Fibroblast of lung (primary cell): ENCODE data around the gene CASP1. TPM values are rescaled to one million over a fixed set of nuclear protein-coding genes. Genes with fewer than 3 reads are reported as not detected.
"Not testable (repeated sequence)": the region's sequence is repeated elsewhere in the genome, so short reads cannot be mapped to it uniquely, and the experiment has no call there.

Source experiments
- DNase-seq, 2 donors: peaks; one replicate each; pipeline versions ENCODE4 v3.0.0 to v3.0.0-alpha.2; 2010; ENCODE audit warnings: low read depth in 2 of 2
- H2AFZ ChIP-seq: 2 replicates; pipeline ENCODE4 v1.5.1; 2012; ENCODE audit warnings: low read length, control low read depth, inconsistent platforms
- H3K27ac ChIP-seq: 2 replicates; pipeline ENCODE4 v1.5.1; 2011; ENCODE audit warnings: low read length, control low read depth; ENCODE audit not compliant: insufficient read depth
- H3K27me3 ChIP-seq: 2 replicates; pipeline ENCODE4 v1.5.1; 2011; ENCODE audit warnings: mild to moderate bottlenecking, low read length; ENCODE audit not compliant: control insufficient read depth, insufficient read depth
- H3K36me3 ChIP-seq: 2 replicates; pipeline ENCODE4 v1.5.1; 2011; ENCODE audit warnings: low read length; ENCODE audit not compliant: control insufficient read depth, insufficient read depth
- H3K4me1 ChIP-seq: 2 replicates; pipeline ENCODE4 v1.5.1; 2011; ENCODE audit warnings: low read length; ENCODE audit not compliant: control insufficient read depth, insufficient read depth; ENCODE audit errors: extremely low read depth
- H3K4me2 ChIP-seq: 2 replicates; pipeline ENCODE4 v1.5.1; 2011; ENCODE audit warnings: low read length, control low read depth; ENCODE audit not compliant: insufficient read depth; ENCODE audit errors: extremely low read depth
- H3K4me3 ChIP-seq, 4 experiments: fragments of 200-600 bp in 1 of 4; sonication (generic) in 1 of 4; replicated peaks in 1 of 4; 2 replicates each; pipeline ENCODE4 v1.5.1; 2011 to 2016; ENCODE audit warnings: low read length in 4 of 4, low read depth in 3 of 4, mild to moderate bottlenecking in 3 of 4, control low read depth in 2 of 4, inconsistent platforms in 1 of 4, mixed read lengths in 1 of 4; ENCODE audit not compliant: insufficient read depth in 1 of 4; ENCODE audit errors: control extremely low read depth in 1 of 4
- H3K79me2 ChIP-seq: 2 replicates; pipeline ENCODE4 v1.5.1; 2012; ENCODE audit warnings: mild to moderate bottlenecking, low read length, inconsistent platforms; ENCODE audit not compliant: control insufficient read depth, insufficient read depth
- H3K9ac ChIP-seq: 2 replicates; pipeline ENCODE4 v1.5.1; 2011; ENCODE audit warnings: mild to moderate bottlenecking, low read length, control low read depth; ENCODE audit not compliant: insufficient read depth
- H3K9me3 ChIP-seq: 2 replicates; pipeline ENCODE4 v1.5.1; 2012; ENCODE audit warnings: low read depth, low read length; ENCODE audit not compliant: control insufficient read depth, insufficient read depth
- H4K20me1 ChIP-seq: 2 replicates; pipeline ENCODE4 v1.5.1; 2011; ENCODE audit warnings: low read length; ENCODE audit not compliant: control insufficient read depth, insufficient read depth; ENCODE audit errors: extremely low read depth
- EZH2 ChIP-seq: IDR thresholded peaks from 2 replicates; pipeline ENCODE4 v1.5.1; 2012; ENCODE audit warnings: low read length, control low read depth, mild to moderate bottlenecking; ENCODE audit errors: missing control alignments
- polyA plus RNA-seq, 2 donors: library from polyadenylated mRNA; depleted of rRNA in 1 of 2; stranded (reverse) in 1 of 2; unstranded in 1 of 2; fragments of >200 nt; gene quantifications; 2 replicates each; pipeline ENCODE4 v1.2.1, GENCODE V29; 2011 to 2012; ENCODE audit warnings: missing spikeins in 1 of 2
- total RNA-seq: library from RNA; depleted of rRNA; stranded (reverse); fragments of >200 nt; gene quantifications from 2 replicates; pipeline ENCODE4 v1.2.1, GENCODE V29; 2014
- TF ChIP-seq, protein P1 (sequence below), 2 donors: IDR thresholded peaks in 1 of 2; conservative IDR thresholded peaks in 1 of 2; 1 replicate in 1 of 2; 2 replicates in 1 of 2; pipeline ENCODE4 v1.5.1; 2011 to 2012; ENCODE audit warnings: low read length in 2 of 2, control low read depth in 1 of 2, inconsistent platforms in 1 of 2, low read depth in 1 of 2, mild to moderate bottlenecking in 1 of 2

Gene CASP1
- total and polyA plus RNA-seq, 2 donors (not counting 1 experiment from before 2014, with no cell fraction given), result 49.9 to 115 TPM

GRCh38 chr11:105070306-105070705, 35.4 kb upstream of the CASP1 start:
- Histone ChIP-seq H3K9ac (no peak overlapping the region), H3K79me2 (no peaks in the 10 kb centered on the region), H3K4me1 (no peaks in the 10 kb centered on the region), H4K20me1 (no peaks in the 10 kb centered on the region), H3K36me3 (no peaks in the 10 kb centered on the region), H3K4me3 (no peak overlapping the region), H3K27me3 (no peaks in the 10 kb centered on the region), H3K9me3 (no peaks in the 10 kb centered on the region), H3K4me2 (no peak overlapping the region), H2AFZ (no peak overlapping the region), H3K27ac (no peak overlapping the region)
- DNase-seq, result no peak
- TF ChIP-seq EZH2, result no peak
- TF ChIP-seq, protein P1, sequence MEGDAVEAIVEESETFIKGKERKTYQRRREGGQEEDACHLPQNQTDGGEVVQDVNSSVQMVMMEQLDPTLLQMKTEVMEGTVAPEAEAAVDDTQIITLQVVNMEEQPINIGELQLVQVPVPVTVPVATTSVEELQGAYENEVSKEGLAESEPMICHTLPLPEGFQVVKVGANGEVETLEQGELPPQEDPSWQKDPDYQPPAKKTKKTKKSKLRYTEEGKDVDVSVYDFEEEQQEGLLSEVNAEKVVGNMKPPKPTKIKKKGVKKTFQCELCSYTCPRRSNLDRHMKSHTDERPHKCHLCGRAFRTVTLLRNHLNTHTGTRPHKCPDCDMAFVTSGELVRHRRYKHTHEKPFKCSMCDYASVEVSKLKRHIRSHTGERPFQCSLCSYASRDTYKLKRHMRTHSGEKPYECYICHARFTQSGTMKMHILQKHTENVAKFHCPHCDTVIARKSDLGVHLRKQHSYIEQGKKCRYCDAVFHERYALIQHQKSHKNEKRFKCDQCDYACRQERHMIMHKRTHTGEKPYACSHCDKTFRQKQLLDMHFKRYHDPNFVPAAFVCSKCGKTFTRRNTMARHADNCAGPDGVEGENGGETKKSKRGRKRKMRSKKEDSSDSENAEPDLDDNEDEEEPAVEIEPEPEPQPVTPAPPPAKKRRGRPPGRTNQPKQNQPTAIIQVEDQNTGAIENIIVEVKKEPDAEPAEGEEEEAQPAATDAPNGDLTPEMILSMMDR (conservative IDR thresholded peaks at IDR 0.05 in 1 of 2, IDR thresholded peaks at IDR 0.05 in 1 of 2; ENCODE audit: low read depth in 1 of 2, low read length in 2 of 2), result no peak

- H4K20me1 ChIP-seq, H3K4me2 ChIP-seq, H3K36me3 ChIP-seq, H3K27me3 ChIP-seq, DNase-seq, H3K9me3 ChIP-seq, H2AFZ ChIP-seq, H3K9ac ChIP-seq, H3K4me1 ChIP-seq, H3K27ac ChIP-seq, H3K4me3 ChIP-seq, H3K79me2 ChIP-seq: not testable (repeated sequence)
Measured at GRCh38 chr11:105069749-105070148, 34.8 kb upstream of the CASP1 start.

DNA sequence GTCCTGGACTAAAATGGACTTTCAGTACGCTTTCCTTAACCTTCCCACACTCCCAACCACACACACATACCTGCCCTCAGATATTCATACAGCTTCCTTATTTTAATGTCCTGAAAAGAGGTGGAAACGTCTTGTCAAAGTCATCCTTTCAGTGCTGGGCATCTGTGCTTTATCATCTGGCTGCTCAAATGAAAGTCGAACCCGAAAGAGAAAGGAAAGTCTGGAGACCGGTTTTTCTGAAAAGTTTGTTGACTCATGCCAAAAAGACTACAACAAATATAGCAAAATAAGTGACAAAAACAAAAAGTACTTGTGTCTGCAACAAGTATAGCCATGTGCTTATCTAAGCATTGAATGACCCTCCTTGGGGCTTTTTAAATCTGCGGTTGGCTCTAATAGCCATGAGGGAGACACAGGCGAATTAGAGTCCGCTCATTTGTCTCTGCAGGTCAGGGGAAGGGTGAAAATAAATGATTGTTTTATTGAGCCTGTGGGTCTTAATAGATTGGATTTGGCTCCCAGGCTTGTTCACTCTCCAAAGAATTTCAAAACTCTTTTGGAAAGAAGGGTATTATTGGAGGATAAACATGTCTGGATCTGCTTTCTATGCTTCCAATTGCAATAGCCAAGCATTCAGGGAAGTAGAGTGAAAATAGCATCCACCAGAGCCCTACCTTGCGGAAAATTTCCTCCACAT, 28.4 kb upstream of the CASP1 start:
- H3K27ac ChIP-seq, H3K79me2 ChIP-seq, H3K9me3 ChIP-seq, H2AFZ ChIP-seq, DNase-seq, H4K20me1 ChIP-seq, H3K27me3 ChIP-seq, H3K4me1 ChIP-seq, H3K9ac ChIP-seq, H3K36me3 ChIP-seq: not testable (repeated sequence)
- H3K4me3 ChIP-seq, result peak overlapping the region in 2 of 4 experiments; percentile 6 to 19
- peak overlapping the region; percentile 59 for H3K4me2 ChIP-seq

DNA sequence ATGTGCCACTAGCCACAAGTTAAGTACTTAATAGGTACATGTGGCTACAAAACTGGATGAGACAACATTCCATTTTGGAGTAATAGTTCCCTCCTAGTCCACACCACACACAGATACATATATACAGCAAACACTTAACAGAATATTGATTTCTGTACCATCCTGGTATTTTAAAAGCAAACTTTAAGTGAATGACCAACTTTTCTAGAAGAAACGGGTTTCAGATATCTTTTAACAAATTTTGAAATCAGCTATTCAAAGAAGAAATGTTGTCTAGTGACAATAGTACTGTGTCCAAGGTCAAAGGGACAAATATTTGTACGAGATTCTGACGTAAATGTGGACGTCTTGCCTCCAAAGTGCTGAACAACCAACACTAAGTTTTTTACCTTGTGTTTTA, 22.5 kb upstream of the CASP1 start:
- Histone ChIP-seq H3K9me3 (no peaks in the 10 kb centered on the region), H3K36me3 (no peaks in the 10 kb centered on the region), H4K20me1 (no peaks in the 10 kb centered on the region), H3K79me2 (no peaks in the 10 kb centered on the region), H3K27ac (no peak overlapping the region), H3K4me3 (no peak overlapping the region), H3K4me1 (no peaks in the 10 kb centered on the region), H2AFZ (no peak overlapping the region), H3K4me2 (no peak overlapping the region), H3K9ac (no peak overlapping the region), H3K27me3 (no peaks in the 10 kb centered on the region)
- TF ChIP-seq, protein P1 (conservative IDR thresholded peaks at IDR 0.05 in 1 of 2, IDR thresholded peaks at IDR 0.05 in 1 of 2; ENCODE audit: low read depth in 1 of 2, low read length in 2 of 2), result no peak
- TF ChIP-seq EZH2, result no peak
- DNase-seq, result no peak
